ENCODE data around the gene SH3BGRL2. TPM values are rescaled to one million over a fixed set of nuclear protein-coding genes. Genes with fewer than 3 reads are reported as not detected.

Gene SH3BGRL2
- total RNA-seq, 4 donors from 2014 or later, result 34.2 to 102 (median 56.6) TPM

- H3K27me3 ChIP-seq, result no peaks in the 10 kb centered on the region
- peaks cover 0 to 2% (median 0%) of the 10 kb centered on the region in 3 donors for H3K36me3 ChIP-seq
- DNase-seq, result no peak
- H3K4me1 ChIP-seq, result peaks cover 0 to 54% (median 0%) of the 10 kb centered on the region in 3 donors
- H3K4me3 ChIP-seq, result no peak overlapping the region
- no peaks in the 10 kb centered on the region for H3K9me3 ChIP-seq
- intact Hi-C loops (cut with DNase I), result no loop called here
- 80 to 95% methylated on average over 5 of the region's 5 CpGs for WGBS, 2 donors
- TF ChIP-seq CTCF (IDR thresholded peaks at IDR 0.05) (no peak), POLR2A (IDR thresholded peaks at IDR 0.05) (no peak)
- no peak overlapping the region for H3K27ac ChIP-seq
Measured at GRCh38 chr6:79668381-79668780, 37.3 kb downstream of the SH3BGRL2 start.

GRCh38 chr6:79669766-79670165, 38.6 kb downstream of the SH3BGRL2 start:
- H3K27me3 ChIP-seq, result no peaks in the 10 kb centered on the region
- peaks cover 0 to 48% (median 0%) of the 10 kb centered on the region in 3 donors for H3K4me1 ChIP-seq
- 77 to 88% methylated on average over 1 of the region's 1 CpG for WGBS, 2 donors

GRCh38 chr6:79670789-79671188, 39.7 kb downstream of the SH3BGRL2 start:
- Histone ChIP-seq H3K4me3 (no peak overlapping the region), H3K9me3 (no peaks in the 10 kb centered on the region), H3K27ac (peak overlapping the region; percentile 5 to 77 (median 58)), H3K36me3 (peaks cover 0 to 22% (median 0%) of the 10 kb centered on the region in 3 donors), H3K27me3 (no peaks in the 10 kb centered on the region), H3K4me1 (peaks cover 0 to 47% (median 0%) of the 10 kb centered on the region in 3 donors)
- intact Hi-C loops (cut with DNase I), result no loop called here
- DNase-seq, result no peak
- no peak for TF ChIP-seq POLR2A (IDR thresholded peaks at IDR 0.05)
- TF ChIP-seq CTCF (IDR thresholded peaks at IDR 0.05), result no peak
- WGBS, 2 donors, result 90 to 93% methylated on average over 2 of the region's 2 CpGs

More at GRCh38 chr6:79669766-79670165, 38.6 kb downstream of the SH3BGRL2 start:
- peaks cover 0 to 16% (median 0%) of the 10 kb centered on the region in 3 donors for H3K36me3 ChIP-seq
- no peak overlapping the region for H3K4me3 ChIP-seq
- DNase-seq, result no peak
- TF ChIP-seq CTCF (IDR thresholded peaks at IDR 0.05) (no peak), POLR2A (IDR thresholded peaks at IDR 0.05) (no peak)
- H3K27ac ChIP-seq, result peak overlapping the region in 1 of 4 donors; percentile 70
- H3K9me3 ChIP-seq, result no peaks in the 10 kb centered on the region
- intact Hi-C loops (cut with DNase I), result no loop called here

GRCh38 chr6:79671600-79672266, 40.6 kb downstream of the SH3BGRL2 start:
- Histone ChIP-seq H3K27ac (peak overlapping the region; percentile 5 to 77 (median 58)), H3K27me3 (no peaks in the 10 kb centered on the region), H3K9me3 (no peaks in the 10 kb centered on the region), H3K4me3 (no peak overlapping the region), H3K4me1 (peaks cover 0 to 38% (median 0%) of the 10 kb centered on the region in 3 donors), H3K36me3 (peaks cover 0 to 28% (median 0%) of the 10 kb centered on the region in 3 donors)
- intact Hi-C loops (cut with DNase I), result no loop called here
- TF ChIP-seq POLR2A (IDR thresholded peaks at IDR 0.05), result no peak
- TF ChIP-seq CTCF (IDR thresholded peaks at IDR 0.05), result no peak
- no peak for DNase-seq
- WGBS, 2 donors, result 31 to 43% methylated on average over 4 of the region's 4 CpGs

- intact Hi-C loops (cut with DNase I), result no loop called here
- H3K4me1 ChIP-seq, result peaks cover 0 to 34% (median 0%) of the 10 kb centered on the region in 3 donors
- peaks cover 0 to 28% (median 0%) of the 10 kb centered on the region in 3 donors for H3K36me3 ChIP-seq
- H3K27ac ChIP-seq, result peak overlapping the region; percentile 2 to 77 (median 38)
- DNase-seq, result no peak
- H3K27me3 ChIP-seq, result no peaks in the 10 kb centered on the region
- WGBS, 2 donors, result 26 to 47% methylated on average over 2 of the region's 2 CpGs
- no peaks in the 10 kb centered on the region for H3K9me3 ChIP-seq
- TF ChIP-seq POLR2A (IDR thresholded peaks at IDR 0.05), result no peak
- TF ChIP-seq CTCF (IDR thresholded peaks at IDR 0.05), result peak in 3 of 6 experiments; percentile 26 to 58 (median 28)
- H3K4me3 ChIP-seq, result no peak overlapping the region
Measured at GRCh38 chr6:79672631-79673111, 41.5 kb downstream of the SH3BGRL2 start.
